Hematopoietic multipotent progenitor cell treated with erythropoietin and hydrocortisone succinate and interleukin-3 and kit ligand, for 4 days (in vitro differentiated cells): ENCODE measurements around the gene ADGRL3.

Experiments used
- DNase-seq: peaks from one replicate; pipeline ENCODE4 v3.0.0-alpha.2; 2015

The ADGRL3 gene

DNA sequence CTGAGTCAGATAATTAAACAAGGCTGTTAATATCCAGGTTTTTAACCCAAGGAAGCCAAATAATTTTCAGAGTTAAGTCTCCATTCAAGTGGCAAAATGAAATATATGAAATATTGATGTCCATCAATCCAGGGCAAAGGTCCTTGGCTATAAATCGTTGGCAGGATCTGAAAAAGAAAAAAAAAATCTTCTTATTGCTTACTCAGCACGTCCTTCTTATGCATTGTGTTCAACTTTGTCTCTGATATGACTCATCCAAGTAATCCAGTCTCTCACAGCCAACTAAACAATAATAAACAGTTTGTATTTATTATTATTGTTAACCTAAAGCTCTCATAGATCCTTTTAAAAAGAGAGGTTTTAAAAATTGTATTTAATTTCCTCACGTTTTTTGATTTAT is 851.2 kb downstream of the ADGRL3 start:
- no peak for DNase-seq

- DNase-seq = no peak
Measured at GRCh38 chr4:62053974-62054373, 853.8 kb downstream of the ADGRL3 start.

DNA sequence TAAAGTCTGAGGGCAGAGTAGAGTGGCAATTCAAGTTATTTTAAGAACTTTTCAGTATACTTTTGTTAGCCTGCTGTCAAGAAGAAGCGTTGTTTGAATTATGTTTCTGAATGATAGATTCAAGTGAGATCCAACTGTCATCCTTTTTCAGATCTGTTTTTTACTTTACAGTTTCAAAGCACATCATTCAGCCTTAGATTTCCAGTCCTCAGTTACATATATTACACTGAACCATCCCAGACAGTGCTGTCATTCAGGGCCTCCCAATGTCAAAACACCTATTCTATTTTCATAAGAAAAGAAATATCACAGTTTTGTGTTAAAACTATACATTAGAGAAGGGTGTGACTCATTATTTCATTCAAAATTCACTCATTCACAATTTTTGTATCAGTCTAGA is 856.9 kb downstream of the ADGRL3 start:
- no peak for DNase-seq

- DNase-seq = no peak
Measured at GRCh38 chr4:62058571-62058970, 858.4 kb downstream of the ADGRL3 start.

DNA sequence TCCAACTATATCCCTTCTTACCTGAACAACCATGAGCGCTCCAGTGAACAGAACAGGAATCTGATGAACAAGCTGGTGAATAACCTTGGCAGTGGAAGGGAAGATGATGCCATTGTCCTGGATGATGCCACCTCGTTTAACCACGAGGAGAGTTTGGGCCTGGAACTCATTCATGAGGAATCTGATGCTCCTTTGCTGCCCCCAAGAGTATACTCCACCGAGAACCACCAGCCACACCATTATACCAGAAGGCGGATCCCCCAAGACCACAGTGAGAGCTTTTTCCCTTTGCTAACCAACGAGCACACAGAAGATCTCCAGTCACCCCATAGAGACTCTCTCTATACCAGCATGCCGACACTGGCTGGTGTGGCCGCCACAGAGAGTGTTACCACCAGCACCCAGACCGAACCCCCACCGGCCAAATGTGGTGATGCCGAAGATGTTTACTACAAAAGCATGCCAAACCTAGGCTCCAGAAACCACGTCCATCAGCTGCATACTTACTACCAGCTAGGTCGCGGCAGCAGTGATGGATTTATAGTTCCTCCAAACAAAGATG is 870.2 kb downstream of the ADGRL3 start:
- no peak for DNase-seq

DNA sequence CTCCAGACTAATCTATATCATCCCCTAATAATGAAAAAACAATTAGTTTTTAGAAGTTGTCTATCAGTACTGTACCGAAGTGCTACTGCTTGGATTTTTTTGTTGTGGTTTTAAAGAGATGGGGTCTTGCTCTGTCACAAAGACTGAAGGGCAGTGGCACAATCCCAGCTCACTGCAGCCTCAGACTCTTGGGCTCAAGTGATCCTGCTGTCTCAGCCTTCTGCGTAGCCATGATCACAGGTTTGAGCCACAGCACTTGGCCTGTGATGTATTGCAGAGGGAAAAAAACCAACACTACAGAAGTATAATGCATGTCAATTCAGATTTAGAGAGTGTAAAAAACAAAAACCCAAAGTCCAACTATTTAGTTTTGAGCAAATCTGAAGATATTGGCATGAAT is 875.0 kb downstream of the ADGRL3 start:
- no peak for DNase-seq

DNA sequence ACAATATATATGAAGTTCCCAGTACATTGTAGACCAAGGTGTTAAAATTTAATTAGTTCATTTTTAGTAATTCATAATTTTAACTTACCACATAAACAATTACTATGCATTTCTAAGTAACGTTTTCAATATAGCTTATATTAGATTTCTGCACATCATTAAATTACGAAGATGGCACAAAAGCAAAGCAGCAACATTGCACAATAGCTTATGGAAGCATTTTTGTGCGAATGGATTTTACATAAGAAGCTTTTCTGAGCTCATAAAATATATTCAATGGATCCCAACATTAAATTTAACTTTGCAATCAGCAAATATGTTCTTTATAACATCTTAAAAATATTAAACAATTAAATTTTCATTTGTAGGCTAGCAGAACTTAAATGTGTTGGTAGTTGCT is 875.4 kb downstream of the ADGRL3 start:
- no peak for DNase-seq

- no peak for DNase-seq
Measured at GRCh38 chr4:62077406-62077805, 877.3 kb downstream of the ADGRL3 start.

- no peak for DNase-seq
Measured at GRCh38 chr4:62080431-62080830, 880.3 kb downstream of the ADGRL3 start.

DNA sequence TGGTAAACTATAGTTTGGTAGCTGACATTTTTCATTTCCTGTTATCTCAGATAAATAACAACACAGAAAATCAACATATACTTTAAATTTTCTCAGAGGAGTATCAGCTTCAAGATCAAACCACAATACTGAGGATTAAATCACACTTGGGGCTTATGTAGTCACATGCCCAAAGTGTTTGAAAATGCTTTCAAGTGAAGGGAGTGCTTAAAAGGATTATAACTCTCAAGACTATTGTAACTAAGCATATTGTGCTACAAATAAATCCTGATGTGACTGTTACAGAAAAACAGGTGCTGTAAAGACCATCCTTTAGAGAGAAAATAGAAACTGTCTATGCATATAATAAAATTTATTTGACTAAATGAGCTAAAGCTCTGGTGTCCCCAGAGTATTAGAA is 887.6 kb downstream of the ADGRL3 start:
- DNase-seq = no peak

- no peak for DNase-seq
Measured at GRCh38 chr4:62093735-62094134, 893.6 kb downstream of the ADGRL3 start.

- DNase-seq = no peak
Measured at GRCh38 chr4:62096881-62097280, 896.8 kb downstream of the ADGRL3 start.

GRCh38 chr4:62115216-62115615 is 915.1 kb downstream of the ADGRL3 start:
- DNase-seq = no peak

GRCh38 chr4:62117886-62118285 is 917.8 kb downstream of the ADGRL3 start:
- DNase-seq = no peak

GRCh38 chr4:62118558-62118957 is 918.4 kb downstream of the ADGRL3 start:
- no peak for DNase-seq

DNA sequence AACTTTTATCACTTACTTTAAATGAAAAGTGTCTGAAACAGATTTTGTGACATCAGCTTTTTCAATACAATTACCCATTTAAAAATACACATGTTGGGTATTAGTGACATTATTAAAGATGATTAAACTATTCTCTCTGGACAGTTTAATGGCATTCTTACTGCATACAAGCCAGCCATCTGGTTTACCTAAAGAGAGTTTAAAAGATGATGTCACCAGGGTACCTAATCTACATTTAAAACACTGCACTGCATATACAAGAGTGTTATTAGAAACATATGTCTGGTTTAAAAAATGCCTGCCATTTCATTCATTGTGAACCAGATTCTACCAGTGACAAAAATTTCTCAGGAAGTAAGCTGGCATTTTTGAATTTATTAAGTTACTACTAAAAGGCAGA is 919.1 kb downstream of the ADGRL3 start:
- no peak for DNase-seq

- no peak for DNase-seq
Measured at GRCh38 chr4:62126064-62126732, 926.1 kb downstream of the ADGRL3 start.
